T-cell (primary cell): ENCODE data around the gene ZDHHC5. TPM values are rescaled to one million over a fixed set of nuclear protein-coding genes. Genes with fewer than 3 reads are reported as not detected.
"Not testable (repeated sequence)": the region's sequence is repeated elsewhere in the genome, so short reads cannot be mapped to it uniquely, and the experiment has no call there.

Experiments used
- ATAC-seq, 4 experiments: fragments of 200-7000 bp in 3 of 4; fragments of 150-1000 bp in 1 of 4; cut with Tn5 transposase; replicated peaks in 1 of 4; 1 replicate in 3 of 4; 2 replicates in 1 of 4; pipeline ENCODE4 v1.10.0; 2021; ENCODE audit warnings: moderate library complexity in 3 of 4, mild to moderate bottlenecking in 2 of 4, moderate number of reproducible peaks in 1 of 4
- CTCF ChIA-PET, 2 donors: fragments of 300-600 bp; sonication (Branson Sonifier 250); formaldehyde crosslinking; loops; one replicate each; lab custom pipeline; 2022; ENCODE audit warnings: antibody characterized with exemption in 2 of 2; lab: Charles Lee
- POLR2A ChIA-PET, 2 donors: fragments of 300-600 bp; sonication (Branson Sonifier 250); formaldehyde crosslinking; loops; one replicate each; lab custom pipeline; 2022; ENCODE audit warnings: antibody characterized with exemption in 2 of 2; lab: Charles Lee
- DNase-seq, 35 experiments: peaks; one replicate each; pipeline versions ENCODE4 v3.0.0 to v3.0.0-alpha.2; 2013 to 2023
- H3K27ac ChIP-seq: one replicate; pipeline ENCODE4 v1.5.1; 2013; ENCODE audit warnings: low read length
- H3K27me3 ChIP-seq, 2 experiments: replicated peaks in 1 of 2; 1 replicate in 1 of 2; 2 replicates in 1 of 2; pipeline versions ENCODE4 v1.6.1 to v1.7.0; 2013; ENCODE audit warnings: low read length in 1 of 2, mixed read lengths in 1 of 2; ENCODE audit not compliant: control insufficient read depth in 2 of 2, insufficient read depth in 2 of 2; ENCODE audit errors: extremely low read depth in 1 of 2
- H3K36me3 ChIP-seq, 2 donors: 1 replicate in 1 of 2; 2 replicates in 1 of 2; pipeline versions ENCODE4 v1.6.1 to v1.7.0; 2013; ENCODE audit warnings: low read length in 1 of 2; ENCODE audit not compliant: control insufficient read depth in 2 of 2, insufficient read depth in 1 of 2; ENCODE audit errors: extremely low read depth in 1 of 2
- H3K4me1 ChIP-seq, 2 experiments: 1 replicate in 1 of 2; 2 replicates in 1 of 2; pipeline versions ENCODE4 v1.6.1 to v1.7.0; 2013; ENCODE audit warnings: low read length in 2 of 2, mixed read lengths in 1 of 2; ENCODE audit not compliant: insufficient read depth in 2 of 2, control insufficient read depth in 1 of 2; ENCODE audit errors: extremely low read depth in 1 of 2
- H3K4me3 ChIP-seq, 2 donors: 1 replicate in 1 of 2; 2 replicates in 1 of 2; pipeline versions ENCODE4 v1.5.1 to v1.7.0; 2013; ENCODE audit warnings: mild to moderate bottlenecking in 2 of 2, low read length in 1 of 2, moderate library complexity in 1 of 2; ENCODE audit not compliant: control insufficient read depth in 1 of 2; ENCODE audit errors: extremely low read depth in 1 of 2
- H3K9me3 ChIP-seq: 2 replicates; pipeline ENCODE4 v1.7.0; 2013
- H3K27ac Mint-ChIP-seq, 2 donors: one replicate each; pipeline ENCODE4 v1.8.0; 2020 to 2021; ENCODE audit warnings: mild to moderate bottlenecking in 2 of 2, mixed read lengths in 2 of 2
- H3K27me3 Mint-ChIP-seq, 2 donors: one replicate each; pipeline ENCODE4 v1.8.0; 2021 to 2022; ENCODE audit warnings: mixed read lengths in 2 of 2
- H3K36me3 Mint-ChIP-seq: one replicate; pipeline ENCODE4 v1.8.0; 2021; ENCODE audit warnings: mixed read lengths
- H3K4me1 Mint-ChIP-seq, 3 donors: one replicate each; pipeline ENCODE4 v1.8.0; 2020 to 2022; ENCODE audit warnings: mixed read lengths in 3 of 3, mild to moderate bottlenecking in 1 of 3
- H3K4me3 Mint-ChIP-seq, 3 donors: one replicate each; pipeline ENCODE4 v1.8.0; 2020 to 2022; ENCODE audit warnings: mild to moderate bottlenecking in 3 of 3, mixed read lengths in 3 of 3, moderate library complexity in 3 of 3
- H3K9me3 Mint-ChIP-seq, 3 donors: one replicate each; pipeline ENCODE4 v1.8.0; 2020 to 2022; ENCODE audit warnings: mixed read lengths in 3 of 3
- WGBS: methylation state at CpG from one replicate; pipeline ENCODE4 v1.1.5; 2013; ENCODE audit warnings: missing lambda C conversion rate; ENCODE audit not compliant: insufficient coverage; 5-methylcytosine and 5-hydroxymethylcytosine counted together
- total RNA-seq, 35 experiments: library from RNA in 6 of 35; stranded (reverse) in 6 of 35; fragments of 120-200 nt in 1 of 35; gene quantifications; one replicate each; pipeline versions ENCODE4 v1.2.1 to v1.2.4 and lab custom pipeline; 2013 to 2026

ZDHHC5 gene
- total RNA-seq, 5 donors from 2014 or later (not counting 1 experiment from before 2014, with no cell fraction given): 57.3 to 67.2 (median 60.7) TPM

- H3K4me3 ChIP-seq: no peak overlapping the region
- H3K4me3 Mint-ChIP-seq: peak overlapping the region; percentile 89 to 97 (median 95)
- H3K27me3 ChIP-seq: no peaks in the 10 kb centered on the region
- peaks cover 8% of the 10 kb centered on the region for H3K36me3 Mint-ChIP-seq
- WGBS: no CpG with 5 or more reads among the region's 2 CpGs
- H3K36me3 ChIP-seq: no peaks in the 10 kb centered on the region
- POLR2A ChIA-PET: interaction anchor here (0.6 to 0.9 kb wide), 3 partner anchors 8 to 256 kb away, joined by 3 to 7 read pairs (median 3); no protein-coding TSS in a partner anchor
- CTCF ChIA-PET: interaction anchor here (0.9 to 2.2 kb wide), 5 partner anchors 11 to 256 kb away, joined by 3 to 11 read pairs (median 3); partner anchors contain the start of gene UBE2L6 (in 1 of the 2)
- DNase-seq (no peak), ATAC-seq (no peak)
- no peaks in the 10 kb centered on the region for H3K27me3 Mint-ChIP-seq
- peaks cover 19 to 32% of the 10 kb centered on the region in 2 experiments for H3K4me1 ChIP-seq
- peak overlapping the region; percentile 4 to 89 for H3K27ac Mint-ChIP-seq
- H3K4me1 Mint-ChIP-seq: peaks cover 41 to 46% (median 45%) of the 10 kb centered on the region in 3 donors
- no peaks in the 10 kb centered on the region for H3K9me3 Mint-ChIP-seq
- no peaks in the 10 kb centered on the region for H3K9me3 ChIP-seq
- no peak overlapping the region for H3K27ac ChIP-seq
Measured at GRCh38 chr11:57713835-57714234, 45.9 kb downstream of the ZDHHC5 start.

GRCh38 chr11:57716726-57717125, 48.8 kb downstream of the ZDHHC5 start:
- H3K4me3 ChIP-seq, H3K27ac Mint-ChIP-seq, H3K27me3 Mint-ChIP-seq, H3K27me3 ChIP-seq, DNase-seq, H3K4me3 Mint-ChIP-seq, H3K9me3 Mint-ChIP-seq, H3K27ac ChIP-seq, ATAC-seq, H3K36me3 ChIP-seq, CTCF ChIA-PET, POLR2A ChIA-PET, H3K36me3 Mint-ChIP-seq, H3K9me3 ChIP-seq: not testable (repeated sequence)
- H3K4me1 ChIP-seq: peaks cover 15 to 20% of the 10 kb centered on the region in 2 experiments
- no CpG with 5 or more reads among the region's 34 CpGs for WGBS
- H3K4me1 Mint-ChIP-seq: peaks cover 23 to 30% (median 28%) of the 10 kb centered on the region in 3 donors

DNA sequence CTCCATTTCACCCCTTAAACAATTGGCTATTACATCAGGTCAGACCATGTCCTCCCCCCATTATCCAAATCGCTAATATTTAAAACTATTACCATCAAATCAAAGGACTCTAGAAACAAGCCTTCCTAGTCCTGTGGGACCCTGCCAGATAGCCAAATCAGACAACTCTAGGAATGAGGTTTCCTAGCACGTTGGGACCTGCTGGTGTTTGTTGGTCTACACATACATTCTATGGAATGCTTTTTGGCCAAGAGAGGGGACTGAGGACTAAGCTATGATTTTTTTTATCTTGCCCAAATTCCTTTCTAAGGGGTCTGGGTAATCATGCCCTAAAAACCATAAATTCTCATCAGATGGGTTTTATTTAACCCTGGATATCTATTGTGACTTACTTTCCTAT, 59.3 kb downstream of the ZDHHC5 start:
- H3K4me1 ChIP-seq: no peaks in the 10 kb centered on the region
- DNase-seq (no peak), ATAC-seq (no peak)
- no peaks in the 10 kb centered on the region for H3K36me3 ChIP-seq
- ChIA-PET CTCF (no interaction called here), POLR2A (interaction anchor here in 1 of 2 donors (0.6 kb wide), 1 partner anchor 72 kb away, joined by 8 read pairs; no protein-coding TSS in a partner anchor)
- no peak overlapping the region for H3K4me3 Mint-ChIP-seq
- H3K27me3 Mint-ChIP-seq: no peaks in the 10 kb centered on the region
- peak overlapping the region in 1 of 2 donors; percentile 58 for H3K27ac Mint-ChIP-seq
- no peaks in the 10 kb centered on the region for H3K9me3 ChIP-seq
- H3K4me1 Mint-ChIP-seq: peaks cover 10 to 19% (median 12%) of the 10 kb centered on the region in 3 donors
- H3K27ac ChIP-seq: no peak overlapping the region
- no peaks in the 10 kb centered on the region for H3K9me3 Mint-ChIP-seq
- H3K4me3 ChIP-seq: no peak overlapping the region
- no peaks in the 10 kb centered on the region for H3K36me3 Mint-ChIP-seq
- no peaks in the 10 kb centered on the region for H3K27me3 ChIP-seq
- no CpG with 5 or more reads among the region's 2 CpGs for WGBS

DNA sequence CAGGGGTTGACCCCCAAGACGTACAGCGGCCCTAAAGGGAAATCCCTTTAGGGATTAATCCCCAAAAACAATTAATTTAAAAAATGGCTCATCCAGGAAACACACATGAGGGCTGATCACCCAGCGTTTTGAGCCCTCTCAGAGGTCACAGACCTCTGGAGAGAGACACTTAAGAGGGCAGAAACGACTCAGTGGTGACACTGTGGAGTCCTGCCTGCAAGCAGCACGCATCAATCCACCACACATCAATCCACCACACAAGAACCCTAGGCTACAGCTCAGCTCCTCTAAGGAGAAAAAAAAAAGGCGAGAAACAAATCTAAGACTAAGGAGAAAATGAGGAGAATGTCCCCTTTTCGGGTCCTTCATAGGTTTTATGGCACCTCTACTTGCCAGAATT, 60.9 kb downstream of the ZDHHC5 start:
- Mint-ChIP-seq H3K4me1 (peaks cover 11 to 19% (median 12%) of the 10 kb centered on the region in 3 donors), H3K27ac (peak overlapping the region in 1 of 2 donors; percentile 44), H3K36me3 (no peaks in the 10 kb centered on the region), H3K9me3 (no peaks in the 10 kb centered on the region), H3K4me3 (no peak overlapping the region), H3K27me3 (no peaks in the 10 kb centered on the region)
- Histone ChIP-seq H3K4me3 (no peak overlapping the region), H3K36me3 (no peaks in the 10 kb centered on the region), H3K9me3 (no peaks in the 10 kb centered on the region), H3K4me1 (no peaks in the 10 kb centered on the region), H3K27me3 (no peaks in the 10 kb centered on the region), H3K27ac (no peak overlapping the region)
- no peak for ATAC-seq
- 67% methylated on average over 1 of the region's 7 CpGs for WGBS
- ChIA-PET POLR2A (interaction anchor here in 1 of 2 donors (0.6 kb wide), 1 partner anchor 799 kb away, joined by 3 read pairs; no protein-coding TSS in a partner anchor), CTCF (interaction anchor here in 1 of 2 donors (1.5 kb wide), 2 partner anchors 14 to 84 kb away, joined by 3 to 4 read pairs; no protein-coding TSS in a partner anchor)
- DNase-seq: no peak

GRCh38 chr11:57729479-57729878, 61.6 kb downstream of the ZDHHC5 start:
- H3K4me1 Mint-ChIP-seq: peaks cover 11 to 19% (median 12%) of the 10 kb centered on the region in 3 donors
- H3K4me3 ChIP-seq: no peak overlapping the region
- no peak overlapping the region for H3K27ac Mint-ChIP-seq
- WGBS: no CpG with 5 or more reads among the region's 7 CpGs
- H3K27me3 ChIP-seq: no peaks in the 10 kb centered on the region
- no peaks in the 10 kb centered on the region for H3K36me3 ChIP-seq
- H3K36me3 Mint-ChIP-seq: no peaks in the 10 kb centered on the region
- no peaks in the 10 kb centered on the region for H3K9me3 ChIP-seq
- no peak for DNase-seq
- no peak for ATAC-seq
- no peak overlapping the region for H3K4me3 Mint-ChIP-seq
- no peaks in the 10 kb centered on the region for H3K4me1 ChIP-seq
- CTCF ChIA-PET: interaction anchor here in 1 of 2 donors (0.7 to 1.5 kb wide), 2 partner anchors 85 to 1059 kb away, joined by 3 read pairs; no protein-coding TSS in a partner anchor
- H3K9me3 Mint-ChIP-seq: no peaks in the 10 kb centered on the region
- POLR2A ChIA-PET: no interaction called here
- H3K27me3 Mint-ChIP-seq: no peaks in the 10 kb centered on the region
- H3K27ac ChIP-seq: no peak overlapping the region

DNA sequence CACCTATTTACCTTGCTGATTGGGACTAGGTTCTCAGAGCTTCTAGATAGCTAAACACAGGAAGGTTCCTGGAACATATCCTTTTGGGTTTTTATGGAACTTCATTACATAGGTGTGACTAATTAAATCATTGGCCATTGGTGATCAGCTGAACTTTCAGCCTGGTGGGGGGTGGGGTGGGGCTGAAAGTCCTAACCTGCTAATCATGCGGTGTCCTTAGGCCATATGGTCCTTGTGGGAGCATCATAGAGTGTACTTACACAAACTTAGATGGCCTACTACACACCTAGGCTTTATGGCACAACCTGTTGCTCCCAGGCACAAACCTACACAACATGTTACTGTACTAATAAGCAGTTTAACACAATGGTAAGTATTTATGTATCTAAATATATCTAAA, 64.7 kb downstream of the ZDHHC5 start:
- no CpG with 5 or more reads among the region's 1 CpG for WGBS
- Mint-ChIP-seq H3K27me3 (no peaks in the 10 kb centered on the region), H3K27ac (no peak overlapping the region), H3K9me3 (no peaks in the 10 kb centered on the region), H3K4me1 (peaks cover 6 to 16% (median 7%) of the 10 kb centered on the region in 3 donors), H3K36me3 (peaks cover 3% of the 10 kb centered on the region), H3K4me3 (no peak overlapping the region)
- DNase-seq: no peak
- H3K36me3 ChIP-seq: peaks cover 0 to 11% of the 10 kb centered on the region in 2 donors
- no peaks in the 10 kb centered on the region for H3K27me3 ChIP-seq
- POLR2A ChIA-PET: interaction anchor here in 1 of 2 donors (0.5 to 0.6 kb wide), 2 partner anchors 9 to 14 kb away, joined by 3 to 6 read pairs; no protein-coding TSS in a partner anchor
- CTCF ChIA-PET: interaction anchor here (0.6 to 0.9 kb wide), 4 partner anchors 11 to 826 kb away, joined by 3 read pairs; no protein-coding TSS in a partner anchor
- H3K4me1 ChIP-seq: no peaks in the 10 kb centered on the region
- H3K4me3 ChIP-seq: no peak overlapping the region
- no peaks in the 10 kb centered on the region for H3K9me3 ChIP-seq
- no peak for ATAC-seq
- no peak overlapping the region for H3K27ac ChIP-seq
